GM12878 (cell line): ENCODE results near the gene GALNT17. TPM values are rescaled to one million over a fixed set of nuclear protein-coding genes. Genes with fewer than 3 reads are reported as not detected.

Experiments
- ATAC-seq: fragments of 200-7000 bp; cut with Tn5 transposase; 3 replicates; pipeline ENCODE4 v1.9.1; 2020; ENCODE audit warnings: mild to moderate bottlenecking, moderate library complexity
- BruUV-seq: library from RNA; stranded (reverse); fragments of 400-500 nt; replicated peaks from 2 replicates; lab custom pipeline; 2021; lab: Mats Ljungman, UMichigan
- CTCF ChIA-PET: fragments of 300-600 bp; sonication (Branson Sonifier 250); formaldehyde crosslinking; extraction: SDS; loops from one replicate; lab custom pipeline; 2021; ENCODE audit warnings: inconsistent platforms; lab: Yijun Ruan, JAX
- POLR2A ChIA-PET: fragments of 350-600 bp; formaldehyde crosslinking; extraction: SDS; loops from one replicate; lab custom pipeline; 2021; ENCODE audit warnings: inconsistent platforms; lab: Charles Lee
- RAD21 ChIA-PET: fragments of 300-600 bp; sonication (Branson Sonifier 250); formaldehyde crosslinking; loops from one replicate; lab custom pipeline; 2023; ENCODE audit warnings: antibody characterized with exemption; ENCODE audit not compliant: unreplicated experiment; lab: Charles Lee
- SMC1A ChIA-PET: fragments of 300-600 bp; sonication (Branson Sonifier 250); formaldehyde crosslinking; loops from one replicate; lab custom pipeline; 2023; ENCODE audit not compliant: unreplicated experiment, uncharacterized antibody; lab: Charles Lee
- DNase-seq: peaks from one replicate; pipeline ENCODE4 v3.0.0-alpha.2; 2011; ENCODE audit warnings: low read depth, low spot score
- FAIRE-seq: peaks from 3 replicates; lab custom pipeline; 2011; peaks lifted over from hg19 to GRCh38; lab: Jason Lieb, UNC
- H2AFZ ChIP-seq: 2 replicates; pipeline ENCODE4 v1.6.0; 2011; ENCODE audit warnings: low read depth, low read length, control low read depth; ENCODE audit not compliant: control insufficient read depth
- H3K27ac ChIP-seq: 2 replicates; pipeline ENCODE4 v1.5.1; 2011; ENCODE audit warnings: control low read depth; ENCODE audit not compliant: control insufficient read depth, insufficient read depth
- H3K27me3 ChIP-seq, 2 experiments: replicated peaks in 1 of 2; 2 replicates each; pipeline versions ENCODE4 v1.6.0 to v1.6.1; 2011; ENCODE audit warnings: low read length in 1 of 2; ENCODE audit not compliant: control insufficient read depth in 2 of 2, insufficient read depth in 2 of 2
- H3K36me3 ChIP-seq, 2 experiments: 2 replicates each; pipeline ENCODE4 v1.5.1; 2011; ENCODE audit warnings: low read length in 1 of 2; ENCODE audit not compliant: control insufficient read depth in 2 of 2, insufficient read depth in 2 of 2
- H3K4me1 ChIP-seq: 2 replicates; pipeline ENCODE4 v1.6.1; 2011; ENCODE audit warnings: mild to moderate bottlenecking, low read length, moderate library complexity, mixed read lengths; ENCODE audit not compliant: control insufficient read depth, insufficient read depth
- H3K4me2 ChIP-seq: 2 replicates; pipeline ENCODE4 v1.6.0; 2011; ENCODE audit warnings: control low read depth; ENCODE audit not compliant: control insufficient read depth, insufficient read depth
- H3K4me3 ChIP-seq: fragments of 200-600 bp; sonication (generic); 2 replicates; pipeline ENCODE4 v1.5.1; 2016
- H3K79me2 ChIP-seq: 2 replicates; pipeline ENCODE4 v1.6.0; 2011; ENCODE audit warnings: low read length; ENCODE audit not compliant: control insufficient read depth, insufficient read depth
- H3K9ac ChIP-seq: 2 replicates; pipeline ENCODE4 v1.8.0; 2011; ENCODE audit warnings: low read length, control low read depth, mixed read lengths; ENCODE audit not compliant: control insufficient read depth, insufficient read depth
- H3K9me3 ChIP-seq: replicated peaks from 3 replicates; pipeline ENCODE4 v1.5.1; 2011; ENCODE audit warnings: mild to moderate bottlenecking, low read length; ENCODE audit not compliant: control insufficient read depth, insufficient read depth
- H4K20me1 ChIP-seq: 2 replicates; pipeline ENCODE4 v1.6.0; 2011; ENCODE audit not compliant: control insufficient read depth, insufficient read depth
- CBFB ChIP-seq: IDR thresholded peaks from 2 replicates; pipeline ENCODE4 v1.6.1; 2016; ENCODE audit warnings: antibody characterized with exemption, low read depth
- MXI1 ChIP-seq: fragments of 150-350 bp; IDR thresholded peaks from 2 replicates; pipeline ENCODE4 v1.6.1; 2011; ENCODE audit warnings: low read depth, mild to moderate bottlenecking, inconsistent platforms, low read length, improper control_type of control experiment
- MYC ChIP-seq: IDR thresholded peaks from 2 replicates; pipeline ENCODE4 v1.6.1; 2011; ENCODE audit warnings: mild to moderate bottlenecking, low read length, moderate library complexity, inconsistent platforms; ENCODE audit not compliant: insufficient read depth, insufficient replicate concordance, insufficient read length, severe bottlenecking
- NR2C1 ChIP-seq: fragments of 450-650 bp; IDR thresholded peaks from 2 replicates; pipeline ENCODE4 v1.6.1; 2017; ENCODE audit warnings: antibody characterized with exemption, mild to moderate bottlenecking, moderate library complexity
- POU2F2 ChIP-seq: IDR thresholded peaks from 3 replicates; pipeline ENCODE4 v1.6.1; 2011; ENCODE audit warnings: low read depth, mild to moderate bottlenecking, low read length, borderline replicate concordance
- PRDM15 ChIP-seq: fragments of 450-650 bp; formaldehyde crosslinking; IDR thresholded peaks from 2 replicates; pipeline ENCODE4 v1.4.0; 2020; ENCODE audit warnings: mild to moderate bottlenecking, moderate library complexity
- SMARCA5 ChIP-seq: fragments of 450-650 bp; IDR thresholded peaks from 2 replicates; pipeline ENCODE4 v1.6.1; 2017; ENCODE audit warnings: mild to moderate bottlenecking
- SRF ChIP-seq, 2 experiments: IDR thresholded peaks; 2 replicates each; pipeline ENCODE4 v1.6.1; 2011; ENCODE audit warnings: low read depth in 2 of 2, low read length in 2 of 2, mild to moderate bottlenecking in 1 of 2, moderate library complexity in 1 of 2
- TARDBP ChIP-seq: IDR thresholded peaks from 2 replicates; pipeline ENCODE4 v1.6.1; 2016; ENCODE audit warnings: borderline replicate concordance
- USF2 ChIP-seq: IDR thresholded peaks from 2 replicates; pipeline ENCODE4 v1.6.1; 2011; ENCODE audit warnings: low read depth, low read length, improper control_type of control experiment, borderline replicate concordance
- ZBED1 ChIP-seq: IDR thresholded peaks from 2 replicates; pipeline ENCODE4 v1.6.1; 2016; ENCODE audit warnings: borderline replicate concordance
- WGBS: methylation state at CpG from one replicate; pipeline ENCODE4 v1.1.6; 2016; ENCODE audit warnings: low lambda C conversion rate; ENCODE audit not compliant: insufficient replicate concordance, insufficient coverage; ENCODE audit errors: missing lambda C conversion rate; 5-methylcytosine and 5-hydroxymethylcytosine counted together
- in situ Hi-C: fragments of 300-500 bp; cut with MboI; formaldehyde crosslinking; loops from 9 replicates; pipeline ENCODE4 v1.14.3; 2018; ENCODE audit warnings: mixed read lengths
- intact Hi-C: fragments of 100-400 bp; cut with micrococcal nuclease; formaldehyde crosslinking; loops from one replicate; pipeline ENCODE4 v1.14.2; 2022; ENCODE audit not compliant: unreplicated experiment
- polyA plus RNA-seq, 11 experiments: library from polyadenylated mRNA; depleted of rRNA in 4 of 11; unstranded in 6 of 11; stranded (reverse) in 5 of 11; fragments of >200 nt; fragmentation: Nextera tagmentation in 4 of 11; fragmentation: Illumina TruSeq in 1 of 11; extraction: Ambion mirVana in 4 of 11; extraction: Trizol in 1 of 11; gene quantifications; 1 replicate in 1 of 11; 2 replicates in 10 of 11; pipeline versions ENCODE4 v1.2.1 to v1.2.3, GENCODE V29; 2011 to 2016; ENCODE audit warnings: inconsistent platforms in 2 of 11, missing spikeins in 2 of 11, low read depth in 1 of 11
- total RNA-seq, 4 experiments: library from RNA; depleted of rRNA in 3 of 4; stranded (reverse); fragments of >200 nt in 3 of 4; fragmentation: Illumina TruSeq in 1 of 4; extraction: Trizol in 1 of 4; gene quantifications; 2 replicates each; pipeline versions ENCODE4 v1.2.1 to v1.2.3, GENCODE V29; 2013 to 2021

Gene GALNT17
- total and polyA plus RNA-seq, 10 of the 15 experiments (the other 5 are each of a cell fraction or from before 2014, with no cell fraction given), result 0.12 to 0.15 TPM; not detected in 8

- in situ Hi-C loops (no loop called here), intact Hi-C loops (no loop called here)
- Histone ChIP-seq H2AFZ (no peak overlapping the region), H3K9ac (no peak overlapping the region), H3K27me3 (no peaks in the 10 kb centered on the region), H3K9me3 (no peaks in the 10 kb centered on the region; the same call in 2 of the 3 replicates), H3K4me2 (no peak overlapping the region), H3K4me1 (no peaks in the 10 kb centered on the region), H3K4me3 (no peak overlapping the region), H4K20me1 (no peaks in the 10 kb centered on the region)
- WGBS, result 27% methylated on average over 5 of the region's 5 CpGs
- no peak for FAIRE-seq
- ChIA-PET SMC1A (no interaction called here), RAD21 (no interaction called here), POLR2A (no interaction called here), CTCF (no interaction called here)
- BruUV-seq, result no TSS peak
- DNase-seq, result no peak
- TF ChIP-seq MYC, result no peak
- no peak for TF ChIP-seq TARDBP
- no peak for TF ChIP-seq SMARCA5
- TF ChIP-seq SRF (IDR thresholded peaks at IDR 0.05; ENCODE audit: low read depth in 2 of 2, low read length in 2 of 2), result no peak
- no peak for TF ChIP-seq POU2F2
- TF ChIP-seq MXI1, result no peak
- TF ChIP-seq, all 136 proteins: peak for 0
- H3K79me2 ChIP-seq, result no peaks in the 10 kb centered on the region
- no peaks in the 10 kb centered on the region for H3K36me3 ChIP-seq
- no peak overlapping the region for H3K27ac ChIP-seq
- ATAC-seq, result no peak
Observed at GRCh38 chr7:71227126-71227525, 95.2 kb downstream of the GALNT17 start.

- RAD21 ChIA-PET, result no interaction called here
- Histone ChIP-seq H3K4me3 (no peak overlapping the region), H3K9ac (no peak overlapping the region), H3K9me3 (no peaks in the 10 kb centered on the region; the same call in 2 of the 3 replicates), H3K27ac (no peak overlapping the region), H3K36me3 (no peaks in the 10 kb centered on the region), H3K4me1 (no peaks in the 10 kb centered on the region), H4K20me1 (no peaks in the 10 kb centered on the region), H3K27me3 (no peaks in the 10 kb centered on the region), H3K4me2 (no peak overlapping the region), H3K79me2 (no peaks in the 10 kb centered on the region), H2AFZ (no peak overlapping the region)
- BruUV-seq, result no TSS peak
- intact Hi-C loops, result no loop called here
- ATAC-seq (no peak), FAIRE-seq (no peak), DNase-seq (no peak)
- CTCF ChIA-PET, result no interaction called here
- SMC1A ChIA-PET, result no interaction called here
- WGBS, result 22% methylated on average over 10 of the region's 10 CpGs
- POLR2A ChIA-PET, result no interaction called here
- in situ Hi-C loops, result no loop called here
- TF ChIP-seq NR2C1 (no peak), ZBED1 (no peak), CBFB (no peak), PRDM15 (CRISPR knock-in tag) (no peak), USF2 (no peak)
Observed at GRCh38 chr7:71229148-71229547, 97.2 kb downstream of the GALNT17 start.
